Vagina (tissue), 2 donors: ENCODE measurements around the gene HMCN1.

Source experiments
- CTCF ChIP-seq, 3 experiments: fragments of 450-650 bp in 2 of 3; fragments of 200-600 bp in 1 of 3; sonication (generic) in 1 of 3; IDR thresholded peaks; one replicate each; pipeline ENCODE4 v1.5.1; 2017 to 2019; ENCODE audit warnings: antibody characterized with exemption in 3 of 3, mild to moderate bottlenecking in 2 of 3, moderate library complexity in 2 of 3
- POLR2AphosphoS5 ChIP-seq, 2 donors: sonication (generic); formaldehyde crosslinking; IDR thresholded peaks; one replicate each; pipeline ENCODE4 v1.9.0; 2017; ENCODE audit warnings: antibody characterized with exemption in 2 of 2, mild to moderate bottlenecking in 2 of 2, low read depth in 1 of 2; ENCODE audit not compliant: insufficient read depth in 1 of 2

GRCh38 chr1:185732951-185733350, 1.2 kb upstream of the HMCN1 start:
- TF ChIP-seq POLR2AphosphoS5 (IDR thresholded peaks at IDR 0.05; ENCODE audit: insufficient read depth in 1 of 2, low read depth in 1 of 2) (no peak), CTCF (IDR thresholded peaks at IDR 0.05) (no peak)
